ENCODE results near the gene CCDC85C. TPM values are rescaled to one million over a fixed set of nuclear protein-coding genes. Genes with fewer than 3 reads are reported as not detected.

CCDC85C gene
- total RNA-seq, 1 experiment from 2014 or later, result 3.4 TPM

Other genes starting within 250 kb of the CCDC85C start
- 43.3 and 46.9 TPM in 2 replicates for gene SETD3, start 123.3 kb downstream of the CCDC85C start, total RNA-seq (2014; rRNA removed; shearing (Covaris generic))
- gene CCNK, start 122.8 kb downstream of the CCDC85C start, total RNA-seq (2014; rRNA removed; shearing (Covaris generic)), result 15.0 and 15.7 TPM in 2 replicates
- 0.24 and 0.49 TPM in 2 replicates for gene HHIPL1, start 40.9 kb upstream of the CCDC85C start, total RNA-seq (2014; rRNA removed; shearing (Covaris generic))
- gene CYP46A1, start 80.1 kb upstream of the CCDC85C start, total RNA-seq (2014; rRNA removed; shearing (Covaris generic)), result not detected in 2 replicates
- 3.3 and 8.2 TPM in 2 replicates for gene EML1, start 189.2 kb upstream of the CCDC85C start, total RNA-seq (2014; rRNA removed; shearing (Covaris generic))

All from RPMI7951 (cell line).